ENCODE data around the gene PNMA6E.

PNMA6E gene

DNA sequence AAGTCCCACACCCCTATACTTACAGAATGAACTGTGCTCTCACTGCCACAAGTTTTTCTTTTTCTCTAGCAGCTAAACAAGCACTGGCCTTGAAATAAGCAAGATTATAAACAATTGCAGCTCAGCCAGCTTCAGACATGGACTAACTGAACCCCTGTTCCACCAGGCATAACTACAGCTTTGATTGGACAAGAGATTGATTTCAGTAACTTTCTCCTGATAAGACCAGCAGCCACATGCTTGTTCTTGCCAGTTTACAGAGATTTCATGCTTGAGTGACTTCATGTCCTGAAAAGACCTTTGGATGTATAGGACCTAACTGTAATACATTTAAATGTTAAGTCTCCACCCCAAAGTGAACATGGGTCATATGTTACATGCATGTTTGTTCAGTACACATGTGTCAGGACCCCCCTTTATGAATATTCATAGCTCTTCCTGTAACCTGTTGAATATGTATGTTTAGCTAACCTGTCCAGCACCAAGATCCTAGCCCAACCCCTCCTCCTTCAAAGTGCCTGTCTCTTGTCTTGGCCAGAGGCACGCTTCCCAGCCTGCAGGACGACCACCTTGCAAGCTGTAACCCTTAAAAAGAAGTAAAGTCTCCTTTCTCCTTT, 39.3 kb downstream of the PNMA6E start:
- no peak for DNase-seq (ENCODE audit: low read depth in 2 of 3, low spot score in 2 of 3)

DNA sequence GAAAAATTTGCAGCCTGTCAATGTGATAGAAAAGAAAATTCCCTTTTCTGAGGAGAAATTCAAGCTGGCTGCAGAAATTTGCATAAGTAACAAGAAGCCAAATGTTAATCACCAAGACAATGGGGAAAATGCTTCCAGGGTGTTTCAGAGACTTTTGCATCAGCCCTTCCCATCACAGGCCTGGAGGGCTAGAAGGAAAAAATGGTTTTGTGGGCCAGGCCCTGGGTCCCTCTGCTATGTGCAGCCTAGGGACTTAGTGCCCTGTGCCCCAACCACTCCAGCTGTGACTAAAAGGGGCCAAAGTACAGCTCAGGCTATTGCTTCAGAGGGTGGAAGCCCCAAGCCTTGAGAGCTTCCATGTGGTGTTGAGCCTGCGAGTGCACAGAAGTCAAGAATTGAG, 43.3 kb downstream of the PNMA6E start:
- no peak for DNase-seq (ENCODE audit: low read depth in 2 of 3, low spot score in 2 of 3)

DNA sequence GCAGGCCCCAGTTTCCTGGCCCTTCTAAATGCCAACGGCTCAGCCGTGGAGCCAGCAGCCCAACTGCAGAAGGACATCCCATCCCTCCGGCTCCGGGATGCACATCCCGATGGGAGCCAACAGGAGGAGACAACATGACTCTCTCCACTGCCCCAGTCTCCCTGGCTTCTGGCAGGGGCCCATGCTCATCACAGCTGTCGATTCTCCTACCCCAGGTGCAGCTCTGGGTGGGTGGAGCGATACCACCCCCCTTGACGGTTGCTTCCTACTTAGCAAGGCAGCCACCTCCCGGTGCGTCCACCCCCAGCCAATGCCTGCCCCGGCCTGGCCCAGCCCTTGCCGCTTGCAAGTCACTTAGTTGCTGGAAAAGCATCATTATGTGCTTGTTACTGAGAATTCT, 47.7 kb downstream of the PNMA6E start:
- DNase-seq (ENCODE audit: low read depth in 2 of 3, low spot score in 2 of 3): no peak

DNA sequence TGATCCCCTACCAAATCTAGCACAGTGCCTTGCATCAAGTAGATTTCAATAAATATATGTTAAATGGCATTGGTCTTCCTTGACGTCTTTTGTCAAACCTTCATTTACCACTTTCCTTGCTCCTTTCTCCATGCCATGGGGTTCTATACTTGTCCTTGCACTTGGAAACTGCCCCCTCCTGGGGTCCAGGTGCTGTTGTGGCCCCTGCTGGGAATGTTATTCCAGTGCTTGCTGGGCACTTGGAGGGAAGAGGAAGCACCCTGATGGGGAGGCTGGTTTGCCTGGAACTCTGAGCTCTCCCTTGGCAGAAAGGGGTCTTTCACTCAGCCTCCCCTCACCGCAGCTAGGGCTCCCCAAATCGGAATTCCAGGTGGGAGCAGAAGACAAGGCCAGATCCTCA, 48.3 kb downstream of the PNMA6E start:
- no peak for DNase-seq (ENCODE audit: low read depth in 2 of 3, low spot score in 2 of 3)

DNA sequence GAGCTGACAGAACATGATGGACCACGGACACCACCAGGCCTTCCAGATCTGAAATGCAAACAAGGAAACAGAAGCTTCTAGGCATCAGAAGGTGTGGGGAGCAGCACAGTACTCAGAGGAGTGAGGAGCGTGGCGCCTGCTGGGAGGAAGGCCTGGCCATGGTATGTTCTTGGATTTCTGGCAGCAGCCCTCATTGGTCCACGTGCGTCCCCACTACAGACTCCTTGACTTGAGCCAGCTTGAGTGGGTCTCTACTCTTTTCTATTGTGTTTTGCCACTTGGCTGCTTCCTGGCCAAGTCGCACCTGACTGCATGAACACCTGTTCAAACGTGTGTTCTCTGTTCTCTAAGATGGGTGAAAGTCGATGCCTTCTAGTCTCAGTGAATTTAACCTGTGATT, 49.2 kb downstream of the PNMA6E start:
- DNase-seq (ENCODE audit: low read depth in 2 of 3, low spot score in 2 of 3): no peak

DNA sequence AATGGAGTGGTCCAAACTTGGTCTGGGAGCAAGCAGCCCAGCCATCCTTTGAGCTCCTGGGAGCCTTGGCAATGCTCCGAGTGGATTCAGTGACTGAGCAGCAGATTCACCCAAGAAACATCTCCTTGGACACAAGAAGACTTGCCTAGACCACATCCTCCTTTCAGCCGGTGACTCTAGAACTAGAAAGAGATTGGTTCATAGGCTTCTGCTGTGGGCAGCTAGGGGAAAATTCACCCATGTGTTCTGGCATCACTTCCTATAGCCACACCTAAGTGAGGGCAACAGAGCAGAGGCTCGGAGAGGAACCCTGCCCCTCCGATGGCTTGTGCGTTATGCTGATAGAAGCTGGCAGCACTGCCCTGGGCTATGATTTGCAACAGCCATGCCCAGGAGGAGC, 51.2 kb downstream of the PNMA6E start:
- DNase-seq (ENCODE audit: low read depth in 2 of 3, low spot score in 2 of 3): no peak

DNA sequence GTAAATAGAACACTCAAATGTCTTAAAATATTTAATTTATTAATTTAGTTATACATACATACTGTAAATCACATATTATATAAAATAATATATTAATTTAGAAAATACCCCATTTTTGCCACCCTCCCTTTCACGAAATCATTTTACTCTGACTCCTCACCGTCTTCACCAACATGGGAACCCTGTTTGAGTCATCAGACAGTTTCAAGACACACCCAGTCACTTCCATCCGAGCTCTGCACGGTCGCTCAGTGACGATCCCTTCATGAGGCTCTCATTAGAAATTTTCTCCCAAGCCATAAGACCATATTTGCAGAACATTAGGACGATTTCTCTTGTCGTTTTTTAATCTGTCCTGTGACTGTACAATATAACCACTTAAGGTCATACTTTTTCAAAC, 52.7 kb downstream of the PNMA6E start:
- DNase-seq (ENCODE audit: low read depth in 2 of 3, low spot score in 2 of 3): no peak

DNA sequence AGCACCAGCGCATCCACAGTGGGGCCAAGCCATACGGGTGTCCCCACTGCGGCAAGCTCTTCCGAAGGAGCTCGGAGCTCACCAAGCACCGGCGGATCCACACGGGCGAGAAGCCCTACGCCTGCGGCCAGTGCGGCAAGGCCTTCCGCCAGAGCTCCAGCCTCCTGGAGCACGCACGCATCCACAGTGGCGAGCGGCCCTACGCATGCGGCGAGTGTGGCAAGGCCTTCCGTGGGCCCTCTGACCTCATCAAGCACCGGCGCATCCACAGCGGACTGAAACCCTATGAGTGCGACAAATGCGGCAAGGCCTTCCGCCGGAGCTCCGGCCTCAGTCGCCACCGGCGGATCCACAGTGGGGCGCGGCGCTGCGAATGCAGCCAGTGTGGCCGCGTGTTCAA, 53.6 kb downstream of the PNMA6E start:
- no peak for DNase-seq (ENCODE audit: low read depth in 2 of 3, low spot score in 2 of 3)

Measured in activated CD8-positive, alpha-beta memory T cell treated with anti-CD3 and anti-CD28 coated beads for 48 hours (primary cell).